Transverse colon (tissue), 4 donors: ENCODE data around the gene ZMYND19. TPM values are rescaled to one million over a fixed set of nuclear protein-coding genes. Genes with fewer than 3 reads are reported as not detected.

ENCODE experiments used
- DNase-seq: peaks from one replicate; pipeline ENCODE4 v3.0.0-alpha.2; 2019
- H3K27ac ChIP-seq, 4 donors: fragments of 200-600 bp; sonication (generic); 2 replicates each; pipeline ENCODE4 v1.5.1; 2016 to 2018; ENCODE audit warnings: inconsistent platforms in 4 of 4
- H3K27me3 ChIP-seq: fragments of 200-600 bp; sonication (generic); 2 replicates; pipeline ENCODE4 v1.5.1; 2017; ENCODE audit warnings: inconsistent platforms
- H3K36me3 ChIP-seq, 4 donors: fragments of 200-600 bp; sonication (generic); 2 replicates each; pipeline ENCODE4 v1.5.1; 2017 to 2019; ENCODE audit warnings: inconsistent platforms in 4 of 4
- H3K4me1 ChIP-seq, 4 donors: fragments of 200-600 bp; sonication (generic); 2 replicates each; pipeline ENCODE4 v1.5.1; 2017 to 2020; ENCODE audit warnings: inconsistent platforms in 4 of 4
- H3K4me3 ChIP-seq, 4 donors: fragments of 200-600 bp; sonication (generic); 1 replicate in 1 of 4; 2 replicates in 3 of 4; pipeline versions ENCODE4 v1.5.1 to v1.6.1; 2017 to 2019; ENCODE audit warnings: inconsistent platforms in 4 of 4
- H3K9me3 ChIP-seq, 2 donors: fragments of 200-600 bp; sonication (generic); 2 replicates each; pipeline ENCODE4 v1.5.1; 2017 to 2019; ENCODE audit warnings: inconsistent platforms in 2 of 2
- EP300 ChIP-seq: sonication (generic); formaldehyde crosslinking; IDR thresholded peaks from one replicate; pipeline ENCODE4 v1.6.1; 2017; ENCODE audit warnings: antibody characterized with exemption, low read depth
- POLR2A ChIP-seq: fragments of 450-650 bp; IDR thresholded peaks from one replicate; pipeline ENCODE4 v1.6.1; 2016; ENCODE audit warnings: antibody characterized with exemption, mild to moderate bottlenecking, moderate library complexity
- POLR2AphosphoS5 ChIP-seq, 3 donors: sonication (generic); formaldehyde crosslinking; IDR thresholded peaks; one replicate each; pipeline ENCODE4 v1.6.1; 2016; ENCODE audit warnings: antibody characterized with exemption in 3 of 3
- WGBS, 2 donors: methylation state at CpG; one replicate each; pipeline ENCODE4 v1.1.5; 2018; ENCODE audit warnings: low coverage in 1 of 2; 5-methylcytosine and 5-hydroxymethylcytosine counted together
- in situ Hi-C, 4 donors: fragments of 200-750 bp; cut with MboI; loops; one replicate each; pipeline versions ENCODE4 v1.15.0 to v1.15.1; 2017; ENCODE audit warnings: low sequenced_read_pairs in 3 of 4, low pct_ligation_motif_present in 1 of 4, low pct_unique_long_range_greater_than_20kb in 1 of 4
- intact Hi-C: fragments of 100-400 bp; cut with DNase I; formaldehyde crosslinking; loops from one replicate; pipeline ENCODE4 v1.15.1; 2023; ENCODE audit warnings: low total_unique reads
- total RNA-seq, 4 donors: library from RNA; depleted of rRNA; stranded (reverse); fragments of >200 nt; gene quantifications; one replicate each; pipeline ENCODE4 v1.1.0, GENCODE V29; 2016
- TF ChIP-seq, protein P1 (sequence below), 5 experiments: fragments of 200-600 bp in 3 of 5; fragments of 450-650 bp in 2 of 5; sonication (generic) in 3 of 5; IDR thresholded peaks; 1 replicate in 2 of 5; 2 replicates in 3 of 5; pipeline ENCODE4 v1.5.1; 2016 to 2017; ENCODE audit warnings: antibody characterized with exemption in 5 of 5, inconsistent platforms in 3 of 5, mild to moderate bottlenecking in 2 of 5, moderate library complexity in 1 of 5

ZMYND19 gene
- total RNA-seq, 4 donors from 2014 or later, result 6.7 to 11.5 (median 9.8) TPM

DNA sequence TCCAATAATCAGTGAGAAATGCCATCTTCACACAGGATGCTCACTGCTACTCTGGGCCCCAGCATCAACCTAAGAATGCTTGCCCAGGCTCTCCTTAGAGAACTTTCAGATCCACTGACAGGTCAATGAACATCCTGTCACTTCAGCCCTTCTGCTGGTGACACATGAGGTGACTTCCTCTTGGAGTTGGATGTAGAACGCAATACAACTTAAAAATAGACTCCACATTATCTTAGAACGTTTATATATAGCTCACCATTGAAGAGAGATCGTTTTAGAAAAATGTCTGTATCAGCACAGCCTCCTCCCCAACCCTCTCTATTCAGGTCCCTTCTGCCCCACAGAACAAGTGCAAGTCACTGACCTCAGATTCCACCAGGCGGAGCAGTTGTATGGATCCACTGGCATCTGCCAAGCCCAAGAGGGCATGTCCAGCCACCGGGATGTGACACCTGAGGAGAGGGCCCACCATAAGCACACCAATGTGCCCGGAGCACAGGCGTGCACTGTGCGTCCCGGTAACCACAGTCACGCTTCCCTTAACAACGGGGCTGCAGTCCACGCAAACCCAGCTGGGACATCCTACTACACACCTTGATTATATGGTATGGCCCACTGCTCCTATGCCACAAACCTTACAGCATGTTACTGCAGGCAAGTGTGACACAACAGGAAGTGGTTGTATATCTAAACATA is 14.4 kb downstream of the ZMYND19 start:
- H3K27me3 ChIP-seq, result no peaks in the 10 kb centered on the region
- in situ Hi-C loops, result no loop called here
- H3K4me1 ChIP-seq, result peaks cover 15 to 30% (median 25%) of the 10 kb centered on the region in 4 donors
- TF ChIP-seq, protein P1, sequence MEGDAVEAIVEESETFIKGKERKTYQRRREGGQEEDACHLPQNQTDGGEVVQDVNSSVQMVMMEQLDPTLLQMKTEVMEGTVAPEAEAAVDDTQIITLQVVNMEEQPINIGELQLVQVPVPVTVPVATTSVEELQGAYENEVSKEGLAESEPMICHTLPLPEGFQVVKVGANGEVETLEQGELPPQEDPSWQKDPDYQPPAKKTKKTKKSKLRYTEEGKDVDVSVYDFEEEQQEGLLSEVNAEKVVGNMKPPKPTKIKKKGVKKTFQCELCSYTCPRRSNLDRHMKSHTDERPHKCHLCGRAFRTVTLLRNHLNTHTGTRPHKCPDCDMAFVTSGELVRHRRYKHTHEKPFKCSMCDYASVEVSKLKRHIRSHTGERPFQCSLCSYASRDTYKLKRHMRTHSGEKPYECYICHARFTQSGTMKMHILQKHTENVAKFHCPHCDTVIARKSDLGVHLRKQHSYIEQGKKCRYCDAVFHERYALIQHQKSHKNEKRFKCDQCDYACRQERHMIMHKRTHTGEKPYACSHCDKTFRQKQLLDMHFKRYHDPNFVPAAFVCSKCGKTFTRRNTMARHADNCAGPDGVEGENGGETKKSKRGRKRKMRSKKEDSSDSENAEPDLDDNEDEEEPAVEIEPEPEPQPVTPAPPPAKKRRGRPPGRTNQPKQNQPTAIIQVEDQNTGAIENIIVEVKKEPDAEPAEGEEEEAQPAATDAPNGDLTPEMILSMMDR (IDR thresholded peaks at IDR 0.05), result no peak
- TF ChIP-seq EP300 (no peak), POLR2A (no peak), POLR2AphosphoS5 (IDR thresholded peaks at IDR 0.05) (no peak)
- peaks cover 0 to 15% (median 4%) of the 10 kb centered on the region in 4 donors for H3K36me3 ChIP-seq
- 73 to 95% methylated on average over 7 to 12 of the region's 12 CpGs for WGBS, 2 donors
- H3K4me3 ChIP-seq, result no peak overlapping the region
- intact Hi-C loops, result loop anchor here (5.0 kb wide), 1 partner anchor 41 kb away; the partner anchor contains the start of gene EHMT1
- H3K27ac ChIP-seq, result no peak overlapping the region
- no peaks in the 10 kb centered on the region for H3K9me3 ChIP-seq
- DNase-seq, result no peak

- intact Hi-C loops (loop anchor here (5.0 kb wide), 1 partner anchor 42 kb away; the partner anchor contains the start of gene EHMT1), in situ Hi-C loops (no loop called here)
- Histone ChIP-seq H3K9me3 (no peaks in the 10 kb centered on the region), H3K36me3 (peaks cover 0 to 15% (median 4%) of the 10 kb centered on the region in 4 donors), H3K27ac (no peak overlapping the region), H3K4me1 (peaks cover 15 to 30% (median 25%) of the 10 kb centered on the region in 4 donors), H3K4me3 (no peak overlapping the region), H3K27me3 (no peaks in the 10 kb centered on the region)
- WGBS, 2 donors, result 49 to 67% methylated on average over 4 to 9 of the region's 9 CpGs
- DNase-seq, result no peak
- TF ChIP-seq EP300, result no peak
Observed at GRCh38 chr9:137575364-137575715, 15.0 kb downstream of the ZMYND19 start.

DNA sequence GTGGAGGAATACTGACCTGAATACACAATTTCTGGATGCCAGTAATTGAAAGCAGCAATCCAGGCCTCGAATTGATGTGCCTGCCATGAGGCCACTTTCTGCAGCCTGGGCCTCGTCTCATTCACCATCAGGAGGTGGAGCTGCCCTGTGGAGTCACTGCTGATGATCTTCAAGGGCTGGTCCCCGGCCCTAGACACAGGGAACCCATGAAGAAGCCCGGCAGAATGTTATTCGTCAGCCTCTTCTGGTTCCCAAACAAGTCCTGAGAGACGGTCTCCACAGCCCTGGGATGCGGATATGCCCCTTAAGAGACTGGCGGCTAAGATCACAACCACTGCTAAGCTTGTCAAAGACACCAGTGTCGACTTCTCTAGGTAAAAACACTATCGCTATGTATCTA is 16.1 kb downstream of the ZMYND19 start:
- 70 to 90% methylated on average over 2 to 10 of the region's 10 CpGs for WGBS, 2 donors
- Histone ChIP-seq H3K36me3 (peaks cover 0 to 15% (median 4%) of the 10 kb centered on the region in 4 donors), H3K27me3 (no peaks in the 10 kb centered on the region), H3K27ac (no peak overlapping the region), H3K4me3 (no peak overlapping the region), H3K4me1 (peaks cover 13 to 28% (median 23%) of the 10 kb centered on the region in 4 donors), H3K9me3 (no peaks in the 10 kb centered on the region)
- intact Hi-C loops (no loop called here), in situ Hi-C loops (no loop called here)
- TF ChIP-seq, protein P1 (IDR thresholded peaks at IDR 0.05), result no peak
- TF ChIP-seq POLR2AphosphoS5 (IDR thresholded peaks at IDR 0.05) (no peak), POLR2A (no peak), EP300 (no peak)
- no peak for DNase-seq

DNA sequence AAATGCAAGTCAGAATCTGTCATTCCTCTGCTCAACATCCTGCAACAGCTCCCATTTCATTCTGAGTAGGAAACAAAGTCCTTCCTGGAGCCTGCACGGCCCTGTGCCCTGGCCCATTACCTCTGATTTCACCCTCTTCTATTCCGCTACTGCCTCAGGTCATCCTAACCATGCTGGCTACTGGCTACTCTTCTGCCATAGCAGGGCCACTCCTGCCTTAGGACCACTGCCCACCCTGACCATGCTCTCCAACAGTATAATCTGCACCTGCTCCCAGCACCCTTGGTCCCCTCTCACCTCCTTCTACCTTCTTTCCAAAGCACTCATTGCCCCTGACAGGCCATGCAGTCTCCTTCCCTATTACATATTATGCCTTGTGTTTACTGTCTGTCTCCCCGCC is 19.7 kb downstream of the ZMYND19 start:
- intact Hi-C loops, result no loop called here
- in situ Hi-C loops, result no loop called here
- no peak for DNase-seq
- no peaks in the 10 kb centered on the region for H3K9me3 ChIP-seq
- no peak overlapping the region for H3K27ac ChIP-seq
- WGBS, 2 donors, result 100% methylated on average over 3 of the region's 3 CpGs; no CpG with 5 or more reads in 1 of the 2 donors
- H3K36me3 ChIP-seq, result peaks cover 0 to 15% (median 4%) of the 10 kb centered on the region in 4 donors
- no peaks in the 10 kb centered on the region for H3K4me1 ChIP-seq
- no peak overlapping the region for H3K4me3 ChIP-seq
- TF ChIP-seq, protein P1 (IDR thresholded peaks at IDR 0.05), result no peak
- TF ChIP-seq POLR2AphosphoS5 (IDR thresholded peaks at IDR 0.05) (no peak), POLR2A (no peak), EP300 (no peak)
- H3K27me3 ChIP-seq, result no peaks in the 10 kb centered on the region
